PC-9 (cell line): ENCODE measurements around the gene PTPRG. TPM values are rescaled to one million over a fixed set of nuclear protein-coding genes. Genes with fewer than 3 reads are reported as not detected.

Source experiments
- BruUV-seq: library from RNA; stranded (reverse); fragments of 400-500 nt; replicated peaks from 2 replicates; lab custom pipeline; 2021; lab: Mats Ljungman, UMichigan
- CTCF ChIA-PET: fragments of 300-600 bp; sonication (Branson Sonifier 250); formaldehyde crosslinking; loops from one replicate; lab custom pipeline; 2022; ENCODE audit warnings: antibody characterized with exemption; lab: Charles Lee
- POLR2A ChIA-PET: fragments of 300-600 bp; sonication (Branson Sonifier 250); formaldehyde crosslinking; loops from one replicate; lab custom pipeline; 2022; ENCODE audit warnings: antibody characterized with exemption; ENCODE audit not compliant: unreplicated experiment; lab: Charles Lee
- DNase-seq, 2 experiments: peaks; one replicate each; pipeline versions ENCODE4 v3.0.0 to v3.0.0-alpha.2; 2015 to 2022; ENCODE audit warnings: mixed read lengths in 1 of 2
- H2AFZ ChIP-seq: fragments of 200-600 bp; sonication (generic); 2 replicates; pipeline ENCODE4 v1.8.1; 2017; ENCODE audit warnings: antibody characterized with exemption
- H3F3A ChIP-seq: fragments of 200-600 bp; sonication (generic); 2 replicates; pipeline ENCODE4 v1.8.1; 2017; ENCODE audit warnings: antibody characterized with exemption, mild to moderate bottlenecking, low read depth; ENCODE audit not compliant: insufficient read depth
- H3K27ac ChIP-seq: fragments of 200-600 bp; sonication (generic); 2 replicates; pipeline ENCODE4 v1.6.1; 2016; ENCODE audit warnings: mixed run types
- H3K27me3 ChIP-seq: fragments of 200-600 bp; sonication (generic); 2 replicates; pipeline ENCODE4 v1.6.1; 2016; ENCODE audit warnings: low read depth, mixed run types; ENCODE audit not compliant: insufficient read depth
- H3K36me3 ChIP-seq: fragments of 200-600 bp; sonication (generic); 2 replicates; pipeline ENCODE4 v1.6.1; 2016; ENCODE audit warnings: low read depth, mixed run types
- H3K4me1 ChIP-seq: fragments of 200-600 bp; sonication (generic); replicated peaks from 2 replicates; pipeline ENCODE4 v1.6.1; 2016; ENCODE audit warnings: mixed run types; ENCODE audit not compliant: insufficient read depth
- H3K4me2 ChIP-seq: fragments of 200-600 bp; sonication (generic); 2 replicates; pipeline ENCODE4 v1.6.1; 2017; ENCODE audit warnings: mixed run types
- H3K4me3 ChIP-seq: fragments of 200-600 bp; sonication (generic); 2 replicates; pipeline ENCODE4 v1.6.1; 2016; ENCODE audit warnings: mixed run types
- H3K79me2 ChIP-seq: fragments of 200-600 bp; sonication (generic); 2 replicates; pipeline ENCODE4 v1.6.1; 2017; ENCODE audit warnings: low read depth, mixed run types
- H3K9me2 ChIP-seq: fragments of 200-600 bp; sonication (generic); 2 replicates; pipeline ENCODE4 v1.8.1; 2017; ENCODE audit warnings: mild to moderate bottlenecking; ENCODE audit not compliant: insufficient read depth
- H3K9me3 ChIP-seq: fragments of 200-600 bp; sonication (generic); 2 replicates; pipeline ENCODE4 v1.8.1; 2016; ENCODE audit warnings: low read depth; ENCODE audit not compliant: insufficient read depth
- H4K20me1 ChIP-seq: fragments of 200-600 bp; sonication (generic); 2 replicates; pipeline ENCODE4 v1.8.1; 2017; ENCODE audit not compliant: insufficient read depth
- EZH2 ChIP-seq: fragments of 200-600 bp; sonication (generic); IDR thresholded peaks from 2 replicates; pipeline ENCODE4 v1.8.0; 2017; ENCODE audit warnings: antibody characterized with exemption, low read depth
- intact Hi-C: fragments of 100-400 bp; cut with micrococcal nuclease; formaldehyde crosslinking; loops from one replicate; pipeline ENCODE4 v1.10.0; 2022; ENCODE audit not compliant: unreplicated experiment
- total RNA-seq: library from RNA; stranded (reverse); gene quantifications from 2 replicates; pipeline ENCODE4 v1.2.3, GENCODE V29; 2021
- TF ChIP-seq, protein P1 (sequence below): fragments of 200-600 bp; sonication (generic); conservative IDR thresholded peaks from 2 replicates; pipeline ENCODE4 v1.6.1; 2017; ENCODE audit warnings: mixed run types, antibody characterized with exemption, mild to moderate bottlenecking, moderate library complexity

Gene PTPRG
- total RNA-seq, 1 experiment from 2014 or later, result 32.9 TPM

DNA sequence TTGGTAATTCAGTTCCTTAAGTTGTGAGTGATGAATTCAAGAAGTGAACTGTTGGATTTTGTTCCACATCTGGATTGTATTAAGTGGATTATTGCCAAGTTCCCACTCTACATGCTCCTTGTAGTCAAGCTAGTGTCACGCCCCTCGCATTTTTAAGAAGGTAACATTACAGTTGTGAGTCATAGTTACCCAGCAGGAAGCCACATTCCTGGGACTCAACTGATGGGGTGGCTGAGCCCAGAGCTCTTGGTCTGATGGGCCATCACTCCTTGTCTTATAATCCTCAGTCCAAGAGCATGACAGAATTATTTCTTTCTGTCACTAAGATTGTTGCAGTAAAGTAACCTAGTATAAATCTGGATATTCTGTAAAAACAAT lies 102.7 kb downstream of the PTPRG start:
- no peak overlapping the region for H3K27ac ChIP-seq
- no peak overlapping the region; the same call in 1 of the 2 replicates for H3K4me2 ChIP-seq
- no peaks in the 10 kb centered on the region for H3K9me3 ChIP-seq
- no peak overlapping the region for H2AFZ ChIP-seq
- TF ChIP-seq, protein P1, sequence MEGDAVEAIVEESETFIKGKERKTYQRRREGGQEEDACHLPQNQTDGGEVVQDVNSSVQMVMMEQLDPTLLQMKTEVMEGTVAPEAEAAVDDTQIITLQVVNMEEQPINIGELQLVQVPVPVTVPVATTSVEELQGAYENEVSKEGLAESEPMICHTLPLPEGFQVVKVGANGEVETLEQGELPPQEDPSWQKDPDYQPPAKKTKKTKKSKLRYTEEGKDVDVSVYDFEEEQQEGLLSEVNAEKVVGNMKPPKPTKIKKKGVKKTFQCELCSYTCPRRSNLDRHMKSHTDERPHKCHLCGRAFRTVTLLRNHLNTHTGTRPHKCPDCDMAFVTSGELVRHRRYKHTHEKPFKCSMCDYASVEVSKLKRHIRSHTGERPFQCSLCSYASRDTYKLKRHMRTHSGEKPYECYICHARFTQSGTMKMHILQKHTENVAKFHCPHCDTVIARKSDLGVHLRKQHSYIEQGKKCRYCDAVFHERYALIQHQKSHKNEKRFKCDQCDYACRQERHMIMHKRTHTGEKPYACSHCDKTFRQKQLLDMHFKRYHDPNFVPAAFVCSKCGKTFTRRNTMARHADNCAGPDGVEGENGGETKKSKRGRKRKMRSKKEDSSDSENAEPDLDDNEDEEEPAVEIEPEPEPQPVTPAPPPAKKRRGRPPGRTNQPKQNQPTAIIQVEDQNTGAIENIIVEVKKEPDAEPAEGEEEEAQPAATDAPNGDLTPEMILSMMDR, result no peak
- TF ChIP-seq EZH2, result no peak
- intact Hi-C loops, result loop anchor here (1.0 kb wide), 1 partner anchor 88 kb away; no protein-coding TSS in a partner anchor
- H3K4me3 ChIP-seq, result no peak overlapping the region
- peak; percentile 59 to 79 for DNase-seq
- H4K20me1 ChIP-seq, result no peaks in the 10 kb centered on the region
- H3F3A ChIP-seq, result no peaks in the 10 kb centered on the region
- H3K27me3 ChIP-seq, result no peaks in the 10 kb centered on the region
- no peaks in the 10 kb centered on the region for H3K36me3 ChIP-seq
- CTCF ChIA-PET, result interaction anchor here (0.6 kb wide), 2 partner anchors 8 to 70 kb away, joined by 3 to 18 read pairs; no protein-coding TSS in a partner anchor
- H3K79me2 ChIP-seq, result no peaks in the 10 kb centered on the region
- no peaks in the 10 kb centered on the region for H3K9me2 ChIP-seq
- no TSS peak for BruUV-seq
- POLR2A ChIA-PET, result interaction anchor here (0.5 to 0.7 kb wide), 2 partner anchors 86 to 1254 kb away, joined by 4 to 8 read pairs; no protein-coding TSS in a partner anchor
- H3K4me1 ChIP-seq, result peaks cover 11% of the 10 kb centered on the region

DNA sequence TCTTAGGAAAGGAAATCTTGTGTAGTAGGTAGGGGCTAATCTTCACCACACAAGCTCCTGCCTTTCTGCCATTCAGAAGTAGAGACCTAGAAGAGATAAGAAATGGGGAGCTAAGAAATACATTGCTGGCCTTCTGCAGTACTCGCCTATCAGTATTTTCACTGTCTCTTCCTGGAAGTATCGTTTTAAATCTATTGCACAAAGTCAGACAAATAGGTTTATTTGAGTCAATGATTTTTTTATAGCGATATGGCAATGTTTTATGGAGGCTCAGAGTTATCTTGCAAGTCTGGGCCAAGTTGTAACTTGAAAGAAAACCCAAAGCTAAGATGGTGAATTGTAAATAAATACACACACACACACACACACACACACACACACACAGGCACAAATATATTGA lies 103.8 kb downstream of the PTPRG start:
- Histone ChIP-seq H3K27me3 (no peaks in the 10 kb centered on the region), H3K79me2 (no peaks in the 10 kb centered on the region), H2AFZ (no peak overlapping the region), H3K9me3 (no peaks in the 10 kb centered on the region), H3K4me1 (peaks cover 11% of the 10 kb centered on the region), H3F3A (no peaks in the 10 kb centered on the region), H3K9me2 (no peaks in the 10 kb centered on the region), H3K36me3 (no peaks in the 10 kb centered on the region), H4K20me1 (no peaks in the 10 kb centered on the region), H3K4me2 (no peak overlapping the region), H3K4me3 (no peak overlapping the region), H3K27ac (no peak overlapping the region)
- no TSS peak for BruUV-seq
- intact Hi-C loops, result no loop called here
- DNase-seq, result no peak
- TF ChIP-seq, protein P1, result no peak
- no peak for TF ChIP-seq EZH2
- ChIA-PET CTCF (no interaction called here), POLR2A (no interaction called here)

DNA sequence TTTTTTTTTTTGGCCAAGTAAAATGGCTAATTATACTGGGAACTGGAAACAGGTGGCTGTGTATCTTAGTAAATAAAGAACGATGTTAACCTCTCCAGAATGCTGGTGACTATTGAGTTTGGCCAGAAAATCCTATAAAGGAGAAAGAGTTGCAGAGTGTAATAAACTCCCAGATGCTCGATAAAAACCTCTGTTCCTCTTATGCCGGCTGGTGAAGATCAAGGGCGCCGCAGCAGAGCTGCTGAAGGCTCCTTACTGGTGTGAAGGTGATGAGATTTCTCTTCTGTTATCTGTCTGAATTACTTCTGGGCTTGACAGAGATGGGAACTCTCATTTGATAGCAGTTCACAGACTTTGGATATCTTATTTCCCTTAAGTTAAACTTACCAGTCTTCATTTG lies 104.6 kb downstream of the PTPRG start:
- CTCF ChIA-PET, result no interaction called here
- no peak overlapping the region for H3K4me3 ChIP-seq
- POLR2A ChIA-PET, result no interaction called here

More for the DNA sequence above, 104.6 kb downstream of the PTPRG start:
- peaks cover 11% of the 10 kb centered on the region for H3K4me1 ChIP-seq
- H3K9me3 ChIP-seq, result no peaks in the 10 kb centered on the region
- H3F3A ChIP-seq, result no peaks in the 10 kb centered on the region
- H3K4me2 ChIP-seq, result no peak overlapping the region
- no peaks in the 10 kb centered on the region for H3K79me2 ChIP-seq
- H3K27ac ChIP-seq, result no peak overlapping the region
- no peaks in the 10 kb centered on the region for H3K36me3 ChIP-seq
- no TSS peak for BruUV-seq
- no peaks in the 10 kb centered on the region for H3K9me2 ChIP-seq
- no peaks in the 10 kb centered on the region for H3K27me3 ChIP-seq
- no peaks in the 10 kb centered on the region for H4K20me1 ChIP-seq
- no peak for TF ChIP-seq EZH2
- TF ChIP-seq, protein P1, result no peak
- DNase-seq, result no peak
- intact Hi-C loops, result no loop called here
- no peak overlapping the region for H2AFZ ChIP-seq
